Measurements from ENCODE around the gene ICAM2.
"Not testable (repeated sequence)": the region's sequence is repeated elsewhere in the genome, so short reads cannot be mapped to it uniquely, and the experiment has no call there.

Gene ICAM2

GRCh38 chr17:64007838-64008282, 12.6 kb downstream of the ICAM2 start:
- no peak for DNase-seq

- not testable (repeated sequence) for DNase-seq
Measured at GRCh38 chr17:64007089-64007837, 13.2 kb downstream of the ICAM2 start.

GRCh38 chr17:64006361-64007088, 13.9 kb downstream of the ICAM2 start:
- DNase-seq: no peak

GRCh38 chr17:64005734-64006167, 14.7 kb downstream of the ICAM2 start:
- no peak for DNase-seq

GRCh38 chr17:64004903-64005733, 15.3 kb downstream of the ICAM2 start:
- no peak for DNase-seq

GRCh38 chr17:64004218-64004770, 16.1 kb downstream of the ICAM2 start:
- no peak for DNase-seq

- DNase-seq: no peak
Measured at GRCh38 chr17:64003526-64004121, 16.8 kb downstream of the ICAM2 start.

GRCh38 chr17:64002658-64003525, 17.5 kb downstream of the ICAM2 start:
- no peak for DNase-seq

GRCh38 chr17:64001763-64002529, 18.5 kb downstream of the ICAM2 start:
- no peak for DNase-seq

- DNase-seq: no peak
Measured at GRCh38 chr17:64001091-64001579, 19.3 kb downstream of the ICAM2 start.

GRCh38 chr17:63999680-64000531, 20.5 kb downstream of the ICAM2 start:
- no peak for DNase-seq

GRCh38 chr17:63998721-63999679, 21.4 kb downstream of the ICAM2 start:
- DNase-seq: no peak

GRCh38 chr17:63998050-63998720, 22.2 kb downstream of the ICAM2 start, which contains the start of gene PRR29:
Gene PRR29 (plus strand): TSS chr17:63998351. CDS start chr17:63998365, 14 bp downstream.
- DNase-seq: peak; percentile 73 to 84

GRCh38 chr17:63997341-63998048, 22.9 kb downstream of the ICAM2 start:
- DNase-seq: no peak

GRCh38 chr17:63996430-63997182, 23.8 kb downstream of the ICAM2 start:
- DNase-seq: no peak

- DNase-seq: no peak
Measured at GRCh38 chr17:63995626-63996025, 24.8 kb downstream of the ICAM2 start.
